Measurements from ENCODE around the gene SENP8. TPM values are rescaled to one million over a fixed set of nuclear protein-coding genes. Genes with fewer than 3 reads are reported as not detected.

SENP8 gene
- total and polyA plus RNA-seq, 4 donors, result 1.5 to 3.5 (median 2.6) TPM

DNA sequence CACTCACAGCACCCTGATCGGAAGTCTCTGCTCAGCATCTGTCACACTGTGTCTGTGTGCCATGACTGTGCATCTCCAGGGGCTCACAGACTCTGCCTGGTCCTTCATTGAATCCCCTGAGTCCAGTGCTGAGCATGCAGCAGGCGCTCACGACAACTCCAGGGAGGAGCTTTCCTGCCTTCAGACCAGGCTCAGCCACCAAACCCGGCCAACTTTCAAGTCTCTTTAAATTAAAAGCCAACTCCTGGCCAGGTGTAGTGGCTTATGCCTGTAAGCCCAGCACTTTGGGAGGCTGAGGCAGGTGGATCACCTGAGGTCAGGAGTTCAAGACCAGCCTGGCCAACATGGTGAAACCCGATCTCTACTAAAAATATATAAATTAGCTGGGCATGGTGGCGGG is 55.2 kb downstream of the SENP8 start:
- H3K4me1 ChIP-seq (ENCODE audit: control insufficient read depth in 5 of 5, insufficient read depth in 5 of 5, low read length in 5 of 5), result peaks cover 0 to 15% (median 10%) of the 10 kb centered on the region in 5 donors
- ATAC-seq (ENCODE audit: insufficient read depth, low FRiP score), result no peak

DNA sequence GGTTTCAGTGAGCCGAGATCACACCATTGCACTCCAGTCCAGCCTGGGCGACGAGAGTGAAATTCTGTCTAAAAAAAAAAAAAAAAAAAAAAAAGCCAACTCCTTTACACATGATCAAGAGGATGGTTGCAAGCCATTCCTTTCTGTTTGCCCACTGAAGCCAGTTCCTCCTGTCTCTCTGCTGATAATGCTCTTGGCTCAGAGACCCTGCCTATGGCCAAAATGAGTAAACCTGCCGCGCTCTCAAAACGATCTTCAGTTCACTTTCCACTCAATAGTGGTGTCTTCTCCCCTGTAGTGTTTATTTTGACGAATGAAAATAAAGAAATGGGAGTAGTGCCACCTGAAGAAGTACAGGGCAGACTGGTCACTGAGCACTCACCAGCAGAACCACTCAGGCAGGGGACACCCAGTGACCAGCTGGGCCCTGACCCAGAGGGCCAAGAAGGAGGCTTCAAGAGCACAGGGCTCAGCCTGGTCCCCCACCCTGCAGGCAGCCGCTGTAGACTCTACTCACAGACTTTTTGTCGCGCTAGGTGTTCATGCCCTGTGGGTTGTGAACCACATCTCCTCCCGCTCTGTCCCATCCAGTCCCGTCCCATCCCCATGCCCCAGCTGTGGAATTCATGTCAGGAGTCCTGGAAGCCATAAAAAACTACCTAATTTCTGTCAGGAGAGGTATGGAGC is 55.8 kb downstream of the SENP8 start:
- WGBS, 2 donors, result 83 to 88% methylated on average over 12 of the region's 12 CpGs
- H3K36me3 ChIP-seq (ENCODE audit: control insufficient read depth in 4 of 4, insufficient read depth in 4 of 4, low read length in 4 of 4), result no peaks in the 10 kb centered on the region
- no peaks in the 10 kb centered on the region for H3K9me3 ChIP-seq (ENCODE audit: control insufficient read depth in 4 of 4, insufficient read depth in 3 of 4, low read length in 3 of 4)
- no peaks in the 10 kb centered on the region for H3K27me3 ChIP-seq (ENCODE audit: control insufficient read depth in 3 of 3, insufficient read depth in 3 of 3, low read length in 2 of 3)
- no peak overlapping the region for H3K27ac ChIP-seq (ENCODE audit: low read depth in 1 of 2, low read length in 1 of 2)
- H3K4me1 ChIP-seq (ENCODE audit: control insufficient read depth in 5 of 5, insufficient read depth in 5 of 5, low read length in 5 of 5), result peaks cover 0 to 9% (median 6%) of the 10 kb centered on the region in 5 donors
- H3K4me3 ChIP-seq, result no peak overlapping the region
- TF ChIP-seq, protein P1, sequence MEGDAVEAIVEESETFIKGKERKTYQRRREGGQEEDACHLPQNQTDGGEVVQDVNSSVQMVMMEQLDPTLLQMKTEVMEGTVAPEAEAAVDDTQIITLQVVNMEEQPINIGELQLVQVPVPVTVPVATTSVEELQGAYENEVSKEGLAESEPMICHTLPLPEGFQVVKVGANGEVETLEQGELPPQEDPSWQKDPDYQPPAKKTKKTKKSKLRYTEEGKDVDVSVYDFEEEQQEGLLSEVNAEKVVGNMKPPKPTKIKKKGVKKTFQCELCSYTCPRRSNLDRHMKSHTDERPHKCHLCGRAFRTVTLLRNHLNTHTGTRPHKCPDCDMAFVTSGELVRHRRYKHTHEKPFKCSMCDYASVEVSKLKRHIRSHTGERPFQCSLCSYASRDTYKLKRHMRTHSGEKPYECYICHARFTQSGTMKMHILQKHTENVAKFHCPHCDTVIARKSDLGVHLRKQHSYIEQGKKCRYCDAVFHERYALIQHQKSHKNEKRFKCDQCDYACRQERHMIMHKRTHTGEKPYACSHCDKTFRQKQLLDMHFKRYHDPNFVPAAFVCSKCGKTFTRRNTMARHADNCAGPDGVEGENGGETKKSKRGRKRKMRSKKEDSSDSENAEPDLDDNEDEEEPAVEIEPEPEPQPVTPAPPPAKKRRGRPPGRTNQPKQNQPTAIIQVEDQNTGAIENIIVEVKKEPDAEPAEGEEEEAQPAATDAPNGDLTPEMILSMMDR (IDR thresholded peaks at IDR 0.05; ENCODE audit: control extremely low read depth, extremely low read depth), result no peak
- no peak for DNase-seq
- H3K9ac ChIP-seq (ENCODE audit: insufficient read depth in 1 of 2, low read length in 2 of 2), result no peak overlapping the region
- ATAC-seq (ENCODE audit: insufficient read depth, low FRiP score), result no peak

More for the DNA sequence above, 55.2 kb downstream of the SENP8 start:
- WGBS, 2 donors, result 94 to 97% methylated on average over 6 of the region's 6 CpGs
- H3K36me3 ChIP-seq (ENCODE audit: control insufficient read depth in 4 of 4, insufficient read depth in 4 of 4, low read length in 4 of 4), result no peaks in the 10 kb centered on the region
- H3K27ac ChIP-seq (ENCODE audit: low read depth in 1 of 2, low read length in 1 of 2), result no peak overlapping the region
- no peaks in the 10 kb centered on the region for H3K9me3 ChIP-seq (ENCODE audit: control insufficient read depth in 4 of 4, insufficient read depth in 3 of 4, low read length in 3 of 4)
- H3K4me3 ChIP-seq, result no peak overlapping the region
- TF ChIP-seq, protein P1 (IDR thresholded peaks at IDR 0.05; ENCODE audit: control extremely low read depth, extremely low read depth), result no peak
- H3K9ac ChIP-seq (ENCODE audit: insufficient read depth in 1 of 2, low read length in 2 of 2), result no peak overlapping the region
- H3K27me3 ChIP-seq (ENCODE audit: control insufficient read depth in 3 of 3, insufficient read depth in 3 of 3, low read length in 2 of 3), result no peaks in the 10 kb centered on the region
- DNase-seq, result no peak

DNA sequence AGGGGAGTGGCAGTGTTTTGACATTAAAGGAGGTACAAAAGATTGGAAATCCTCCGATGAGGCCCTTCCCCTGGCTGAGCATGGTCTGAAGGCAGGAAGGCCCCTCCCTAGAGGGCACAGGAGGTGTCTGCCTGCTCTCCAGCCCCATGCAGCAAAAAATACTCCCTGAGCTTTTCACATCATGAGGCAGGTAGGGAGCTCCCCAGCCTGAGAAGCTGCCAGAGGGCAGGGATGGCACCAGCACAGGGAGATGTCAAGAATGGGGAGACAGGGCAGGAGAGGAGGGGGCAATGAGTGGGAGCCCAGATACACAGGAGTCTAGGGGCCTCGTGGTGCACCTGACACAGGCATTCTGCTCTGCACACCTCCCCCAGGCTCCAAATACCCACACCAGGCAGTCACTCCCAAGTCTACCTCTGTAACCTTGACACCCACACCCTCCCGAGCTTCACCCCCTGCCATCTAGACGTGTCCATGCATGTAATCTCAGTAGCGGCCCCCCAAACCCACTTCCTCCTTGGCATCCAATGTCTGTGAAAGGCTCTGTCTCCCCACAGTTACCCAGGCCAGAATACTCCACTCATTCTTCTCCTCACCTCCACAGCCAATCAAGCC is 56.5 kb downstream of the SENP8 start:
- Histone ChIP-seq H3K27ac (ENCODE audit: low read depth in 1 of 2, low read length in 1 of 2) (no peak overlapping the region), H3K4me1 (ENCODE audit: control insufficient read depth in 5 of 5, insufficient read depth in 5 of 5, low read length in 5 of 5) (peaks cover 0 to 6% (median under 1%) of the 10 kb centered on the region in 5 donors), H3K9ac (ENCODE audit: insufficient read depth in 1 of 2, low read length in 2 of 2) (no peak overlapping the region), H3K4me3 (no peak overlapping the region), H3K27me3 (ENCODE audit: control insufficient read depth in 3 of 3, insufficient read depth in 3 of 3, low read length in 2 of 3) (no peaks in the 10 kb centered on the region), H3K9me3 (ENCODE audit: control insufficient read depth in 4 of 4, insufficient read depth in 3 of 4, low read length in 3 of 4) (no peaks in the 10 kb centered on the region), H3K36me3 (ENCODE audit: control insufficient read depth in 4 of 4, insufficient read depth in 4 of 4, low read length in 4 of 4) (no peaks in the 10 kb centered on the region)
- TF ChIP-seq, protein P1 (IDR thresholded peaks at IDR 0.05; ENCODE audit: control extremely low read depth, extremely low read depth), result no peak
- DNase-seq (no peak), ATAC-seq (ENCODE audit: insufficient read depth, low FRiP score) (no peak)
- 50 to 68% methylated on average over 5 of the region's 5 CpGs for WGBS, 2 donors
